Adipose tissue (tissue), 3 donors: Measurements from ENCODE around the gene CD300C. TPM values are rescaled to one million over a fixed set of nuclear protein-coding genes. Genes with fewer than 3 reads are reported as not detected.

Experiments
- polyA plus RNA-seq, 3 donors: library from polyadenylated mRNA; stranded (reverse); fragments of 200-250 nt; gene quantifications; one replicate each; pipeline ENCODE4 v1.2.3, GENCODE V29; 2013
- donor health status: healthy with polysubstance abuse.
- donor health status: Bipolar disorder and iron deficiency.
- donor health status: healthy.

Gene CD300C
- polyA plus RNA-seq, 3 donors: 0.37 to 4.2 (median 0.45) TPM

Other genes with a start within 250 kb of the CD300C start
- 1 to 10 TPM in 1 of 3 donors, under 1 TPM in 2; 0.38 to 1.7 (median 0.90) TPM for gene KIF19, start 219.9 kb downstream of the CD300C start, polyA plus RNA-seq
- under 1 TPM in 2 of 3 donors, not detected in 1; 0.06 to 0.33 TPM for gene BTBD17, start 184.2 kb downstream of the CD300C start, polyA plus RNA-seq
- gene GPR142, start 178.6 kb downstream of the CD300C start, polyA plus RNA-seq: under 1 TPM; 0.09 to 0.45 (median 0.31) TPM
- gene GPRC5C, start 114.0 kb downstream of the CD300C start, polyA plus RNA-seq: 10 to 100 TPM in 2 of 3 donors, 1 to 10 TPM in 1; 7.8 to 79.0 (median 35.5) TPM
- 1 to 10 TPM; 1.2 to 7.2 (median 3.0) TPM for gene CD300A, start 79.5 kb downstream of the CD300C start, polyA plus RNA-seq
- gene CD300LB, start 14.6 kb downstream of the CD300C start, polyA plus RNA-seq: under 1 TPM; 0.08 to 0.70 (median 0.56) TPM
- 1 to 10 TPM in 1 of 3 donors, under 1 TPM in 1, not detected in 1; 0.52 to 1.2 TPM for gene CD300H, start 21.4 kb upstream of the CD300C start, polyA plus RNA-seq
- not detected for gene CD300LD, start 46.2 kb upstream of the CD300C start, polyA plus RNA-seq
- gene CD300E, start 77.6 kb upstream of the CD300C start, polyA plus RNA-seq: 10 to 100 TPM in 1 of 3 donors, 1 to 10 TPM in 1, under 1 TPM in 1; 0.59 to 14.1 (median 1.3) TPM
- gene CD300LF, start 166.8 kb upstream of the CD300C start, polyA plus RNA-seq: 1 to 10 TPM in 2 of 3 donors, under 1 TPM in 1; 0.36 to 2.3 (median 1.3) TPM
- 1 to 10 TPM; 1.4 to 2.2 (median 1.7) TPM for gene RAB37, start 191.1 kb upstream of the CD300C start, polyA plus RNA-seq
- 10 to 100 TPM; 18.7 to 45.0 (median 23.6) TPM for gene NHERF1, start 202.5 kb upstream of the CD300C start, polyA plus RNA-seq
- 10 to 100 TPM; 23.3 to 32.7 (median 24.7) TPM for gene NAT9, start 230.2 kb upstream of the CD300C start, polyA plus RNA-seq